Activated CD8-positive, alpha-beta memory T cell treated with anti-CD3 and anti-CD28 coated beads, Interleukin-2, amount 50 U/mL, for 48 hours (primary cell): ENCODE data around the gene NECTIN2.
"Not testable (repeated sequence)": the region's sequence is repeated elsewhere in the genome, so short reads cannot be mapped to it uniquely, and the experiment has no call there.

ENCODE experiments used
- DNase-seq: peaks from one replicate; pipeline ENCODE4 v3.0.0-alpha.2; 2020

The NECTIN2 gene

GRCh38 chr19:44855606-44856005 is 9.5 kb downstream of the NECTIN2 start:
- no peak for DNase-seq

GRCh38 chr19:44856421-44857083 is 10.5 kb downstream of the NECTIN2 start:
- DNase-seq, result no peak

GRCh38 chr19:44857837-44858236 is 11.7 kb downstream of the NECTIN2 start:
- no peak for DNase-seq

GRCh38 chr19:44861576-44861975 is 15.5 kb downstream of the NECTIN2 start:
- not testable (repeated sequence) for DNase-seq

- DNase-seq, result no peak
These were observed 17.9 kb downstream of the NECTIN2 start for GRCh38 chr19:44863990-44864389.

GRCh38 chr19:44865196-44865767 is 19.2 kb downstream of the NECTIN2 start:
- no peak for DNase-seq

GRCh38 chr19:44866664-44867063 is 20.6 kb downstream of the NECTIN2 start:
- no peak for DNase-seq

GRCh38 chr19:44867578-44867977 is 21.5 kb downstream of the NECTIN2 start:
- DNase-seq, result no peak

- DNase-seq, result no peak
These were observed 23.8 kb downstream of the NECTIN2 start for GRCh38 chr19:44869733-44870470.

- DNase-seq, result no peak
These were observed 25.7 kb downstream of the NECTIN2 start for GRCh38 chr19:44871809-44872208.

GRCh38 chr19:44872661-44873060 is 26.6 kb downstream of the NECTIN2 start:
- DNase-seq, result no peak

- no peak for DNase-seq
These were observed 28.2 kb downstream of the NECTIN2 start for GRCh38 chr19:44874317-44874716.

- DNase-seq, result no peak
These were observed 29.8 kb downstream of the NECTIN2 start for GRCh38 chr19:44875666-44876451.

GRCh38 chr19:44876930-44877535 is 30.9 kb downstream of the NECTIN2 start:
- DNase-seq, result no peak

- DNase-seq, result no peak
These were observed 32.2 kb downstream of the NECTIN2 start for GRCh38 chr19:44878120-44878865.

- DNase-seq, result no peak
These were observed 33.4 kb downstream of the NECTIN2 start for GRCh38 chr19:44879309-44880065.

GRCh38 chr19:44882063-44882462 is 36.0 kb downstream of the NECTIN2 start:
- DNase-seq, result no peak

- DNase-seq, result not testable (repeated sequence)
These were observed 36.7 kb downstream of the NECTIN2 start for GRCh38 chr19:44882619-44883397.

GRCh38 chr19:44883922-44884321 is 37.8 kb downstream of the NECTIN2 start:
- no peak for DNase-seq

- no peak for DNase-seq
These were observed 38.5 kb downstream of the NECTIN2 start for GRCh38 chr19:44884566-44884965.

- no peak for DNase-seq
These were observed 40.0 kb downstream of the NECTIN2 start for GRCh38 chr19:44886141-44886540.
